Endothelial cell of umbilical vein (primary cell): Measurements from ENCODE around the gene STX8. TPM values are rescaled to one million over a fixed set of nuclear protein-coding genes. Genes with fewer than 3 reads are reported as not detected.

Experiments
- BruUV-seq: library from RNA; stranded (reverse); fragments of 400-500 nt; replicated peaks from 2 replicates; lab custom pipeline; 2021; lab: Mats Ljungman, UMichigan
- CTCF ChIA-PET: fragments of 300-600, 350-600 bp; sonication (Branson Sonifier 250); formaldehyde crosslinking; loops from one replicate; lab custom pipeline; 2021; ENCODE audit warnings: antibody characterized with exemption, inconsistent platforms; lab: Charles Lee
- POLR2A ChIA-PET: fragments of 300-600, 350-600 bp; sonication (Branson Sonifier 250); formaldehyde crosslinking; loops from one replicate; lab custom pipeline; 2021; ENCODE audit warnings: antibody characterized with exemption, inconsistent platforms; lab: Charles Lee
- DNase-seq: peaks from one replicate; pipeline ENCODE4 v3.0.0-alpha.2; 2011; ENCODE audit warnings: low read depth, low spot score
- FAIRE-seq: peaks from 2 replicates; lab custom pipeline; 2011; peaks lifted over from hg19 to GRCh38; lab: Jason Lieb, UNC
- H2AFZ ChIP-seq: 2 replicates; pipeline ENCODE4 v1.6.0; 2012; ENCODE audit warnings: low read depth, low read length, control low read depth, inconsistent platforms
- H3K27ac ChIP-seq: 2 replicates; pipeline ENCODE4 v1.5.1; 2011; ENCODE audit warnings: low read depth, mild to moderate bottlenecking, control low read depth, low read length, moderate library complexity; ENCODE audit not compliant: insufficient read depth
- H3K27me3 ChIP-seq, 2 experiments: 2 replicates each; pipeline versions ENCODE4 v1.6.0 to v1.6.1; 2011; ENCODE audit warnings: low read length in 2 of 2, mixed read lengths in 1 of 2; ENCODE audit not compliant: control insufficient read depth in 2 of 2, insufficient read depth in 2 of 2
- H3K36me3 ChIP-seq, 2 experiments: 2 replicates in 1 of 2; 3 replicates in 1 of 2; pipeline ENCODE4 v1.5.1; 2011; ENCODE audit warnings: low read length in 2 of 2, mild to moderate bottlenecking in 1 of 2, moderate library complexity in 1 of 2; ENCODE audit not compliant: control insufficient read depth in 2 of 2, insufficient read depth in 2 of 2; ENCODE audit errors: extremely low read depth in 1 of 2
- H3K4me1 ChIP-seq: 3 replicates; pipeline ENCODE4 v1.5.1; 2011; ENCODE audit warnings: mild to moderate bottlenecking, low read length; ENCODE audit not compliant: control insufficient read depth, insufficient read depth; ENCODE audit errors: extremely low read depth
- H3K4me2 ChIP-seq: 2 replicates; pipeline ENCODE4 v1.6.1; 2011; ENCODE audit warnings: low read length, control low read depth, mixed read lengths; ENCODE audit not compliant: insufficient read depth
- H3K4me3 ChIP-seq, 3 experiments: fragments of 200-600 bp in 1 of 3; sonication (generic), shearing (Covaris generic) in 1 of 3; replicated peaks in 1 of 3; 2 replicates each; pipeline ENCODE4 v1.5.1; 2011 to 2016; ENCODE audit warnings: control low read depth in 3 of 3, low read length in 3 of 3, mild to moderate bottlenecking in 2 of 3, inconsistent platforms in 1 of 3, low read depth in 1 of 3, moderate library complexity in 1 of 3; ENCODE audit not compliant: insufficient read depth in 1 of 3
- H3K79me2 ChIP-seq: 2 replicates; pipeline ENCODE4 v1.6.0; 2012; ENCODE audit warnings: low read length, inconsistent platforms; ENCODE audit not compliant: control insufficient read depth, insufficient read depth
- H3K9ac ChIP-seq: replicated peaks from 2 replicates; pipeline ENCODE3; 2011; ENCODE audit warnings: low read length, control low read depth; ENCODE audit not compliant: insufficient read depth; ENCODE audit errors: extremely low read depth
- H3K9me1 ChIP-seq: replicated peaks from 3 replicates; pipeline ENCODE4 v1.6.0; 2011; ENCODE audit warnings: mild to moderate bottlenecking, low read length; ENCODE audit not compliant: control insufficient read depth, insufficient read depth; ENCODE audit errors: extremely low read depth
- H3K9me3 ChIP-seq: replicated peaks from 2 replicates; pipeline ENCODE4 v1.5.1; 2012; ENCODE audit warnings: low read length, inconsistent platforms; ENCODE audit not compliant: control insufficient read depth, insufficient read depth
- H4K20me1 ChIP-seq: replicated peaks from 2 replicates; pipeline ENCODE3; 2011; ENCODE audit warnings: mild to moderate bottlenecking, low read length; ENCODE audit not compliant: control insufficient read depth, insufficient read depth; ENCODE audit errors: extremely low read depth
- CTCF ChIP-seq, 2 donors: IDR thresholded peaks; 1 replicate in 1 of 2; 2 replicates in 1 of 2; pipeline ENCODE4 v1.5.1; 2011; ENCODE audit warnings: low read length in 2 of 2, mild to moderate bottlenecking in 2 of 2, moderate library complexity in 2 of 2, control low read depth in 1 of 2, inconsistent platforms in 1 of 2, low read depth in 1 of 2; ENCODE audit not compliant: insufficient read depth in 1 of 2; ENCODE audit errors: extremely low read depth in 1 of 2
- EZH2 ChIP-seq: IDR thresholded peaks from 2 replicates; pipeline ENCODE4 v1.6.1; 2012; ENCODE audit warnings: borderline replicate concordance, low read depth, mild to moderate bottlenecking, moderate library complexity, low read length, inconsistent platforms; ENCODE audit not compliant: severe bottlenecking
- FOS ChIP-seq: IDR thresholded peaks from 2 replicates; pipeline ENCODE4 v1.6.1; 2011; ENCODE audit warnings: mild to moderate bottlenecking, low read length, moderate library complexity, borderline replicate concordance; ENCODE audit not compliant: insufficient read depth
- MYC ChIP-seq: IDR thresholded peaks from one replicate; pipeline ENCODE4 v1.6.1; 2011; ENCODE audit warnings: mild to moderate bottlenecking, low read depth, low read length
- POLR2A ChIP-seq: IDR thresholded peaks from 2 replicates; pipeline ENCODE4 v1.6.1; 2012; ENCODE audit warnings: low read depth, mild to moderate bottlenecking, control low read depth, low read length
- POLR2AphosphoS5 ChIP-seq: IDR thresholded peaks from 2 replicates; pipeline ENCODE4 v1.6.1; 2012; ENCODE audit warnings: low read depth, mild to moderate bottlenecking, control low read depth, low read length, moderate library complexity; ENCODE audit not compliant: insufficient read depth
- dilution Hi-C: fragments of 300-500 bp; cut with MboI; formaldehyde crosslinking; loops from one replicate; pipeline ENCODE4 v1.15.0; 2019; ENCODE audit warnings: low sequenced_read_pairs; ENCODE audit not compliant: extremely low pct_ligation_motif_present
- intact Hi-C: fragments of 100-400 bp; cut with micrococcal nuclease; formaldehyde crosslinking; loops from one replicate; pipeline ENCODE4 v1.10.0; 2022
- polyA plus RNA-seq, 4 experiments: library from polyadenylated mRNA; depleted of rRNA in 3 of 4; stranded (reverse) in 3 of 4; unstranded in 1 of 4; fragments of >200 nt; gene quantifications; 2 replicates each; pipeline versions ENCODE4 v1.2.1 to v1.2.3, GENCODE V29; 2011 to 2012; ENCODE audit warnings: missing spikeins in 1 of 4
- total RNA-seq: library from RNA; stranded (reverse); gene quantifications from 2 replicates; pipeline ENCODE4 v1.2.3, GENCODE V29; 2021
- TF ChIP-seq, protein P1 (sequence below): IDR thresholded peaks from 2 replicates; pipeline ENCODE4 v1.6.1; 2011; ENCODE audit not compliant: insufficient read depth, insufficient read length

Gene STX8
- total and polyA plus RNA-seq, 2 donors (not counting 3 experiments of a cell fraction or from before 2014, with no cell fraction given), result 25.9 to 67.3 TPM

GRCh38 chr17:9256751-9257629 lies 318.6 kb downstream of the STX8 start:
- H3K9ac ChIP-seq, result no peak overlapping the region
- H3K4me1 ChIP-seq, result peaks cover 8% of the 10 kb centered on the region
- no peaks in the 10 kb centered on the region for H4K20me1 ChIP-seq
- H2AFZ ChIP-seq, result no peak overlapping the region
- H3K27me3 ChIP-seq, result no peaks in the 10 kb centered on the region
- H3K4me3 ChIP-seq, result no peak overlapping the region
- FAIRE-seq (no peak), DNase-seq (peak; percentile 42)
- no peak overlapping the region for H3K4me2 ChIP-seq
- H3K36me3 ChIP-seq, result no peaks in the 10 kb centered on the region
- H3K9me1 ChIP-seq, result no peaks in the 10 kb centered on the region
- no TSS peak for BruUV-seq
- intact Hi-C loops, result no loop called here
- TF ChIP-seq FOS, result no peak
- TF ChIP-seq, protein P1, sequence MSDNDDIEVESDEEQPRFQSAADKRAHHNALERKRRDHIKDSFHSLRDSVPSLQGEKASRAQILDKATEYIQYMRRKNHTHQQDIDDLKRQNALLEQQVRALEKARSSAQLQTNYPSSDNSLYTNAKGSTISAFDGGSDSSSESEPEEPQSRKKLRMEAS, result no peak
- no peak for TF ChIP-seq EZH2
- no peak for TF ChIP-seq POLR2AphosphoS5
- TF ChIP-seq POLR2A, result no peak
- dilution Hi-C loops, result no loop called here
- no peak overlapping the region for H3K27ac ChIP-seq
- no peaks in the 10 kb centered on the region for H3K9me3 ChIP-seq
- CTCF ChIA-PET, result interaction anchor here (1.2 kb wide), 1 partner anchor 15 kb away, joined by 3 read pairs; no protein-coding TSS in a partner anchor
- no peaks in the 10 kb centered on the region for H3K79me2 ChIP-seq
- POLR2A ChIA-PET, result no interaction called here

GRCh38 chr17:9256361-9256750 lies 319.3 kb downstream of the STX8 start:
- peaks cover 8% of the 10 kb centered on the region for H3K4me1 ChIP-seq
- ChIA-PET CTCF (interaction anchor here (1.2 kb wide), 1 partner anchor 14 kb away, joined by 3 read pairs; no protein-coding TSS in a partner anchor), POLR2A (no interaction called here)
- H3K36me3 ChIP-seq, result no peaks in the 10 kb centered on the region
- H3K27ac ChIP-seq, result no peak overlapping the region
- dilution Hi-C loops, result no loop called here
- no peaks in the 10 kb centered on the region for H4K20me1 ChIP-seq
- BruUV-seq, result no TSS peak
- no peak overlapping the region for H3K4me2 ChIP-seq
- intact Hi-C loops, result no loop called here
- no peak overlapping the region for H3K9ac ChIP-seq
- H3K79me2 ChIP-seq, result no peaks in the 10 kb centered on the region
- FAIRE-seq, result no peak
- DNase-seq, result no peak
- no peaks in the 10 kb centered on the region for H3K9me3 ChIP-seq
- TF ChIP-seq MYC, result no peak
- TF ChIP-seq, protein P1, result no peak
- no peak for TF ChIP-seq POLR2A
- TF ChIP-seq POLR2AphosphoS5, result no peak
- no peak for TF ChIP-seq CTCF (IDR thresholded peaks at IDR 0.05; ENCODE audit: extremely low read depth in 1 of 2, insufficient read depth in 1 of 2, low read depth in 1 of 2, low read length in 2 of 2)
- no peaks in the 10 kb centered on the region for H3K9me1 ChIP-seq
- no peak overlapping the region for H2AFZ ChIP-seq
- no peak overlapping the region for H3K4me3 ChIP-seq
- H3K27me3 ChIP-seq, result no peaks in the 10 kb centered on the region
